Measurements from ENCODE around the gene SLFN11. TPM values are rescaled to one million over a fixed set of nuclear protein-coding genes. Genes with fewer than 3 reads are reported as not detected.

The SLFN11 gene
- total RNA-seq, 2 donors from 2014 or later, result 9.2 to 16.6 TPM

DNA sequence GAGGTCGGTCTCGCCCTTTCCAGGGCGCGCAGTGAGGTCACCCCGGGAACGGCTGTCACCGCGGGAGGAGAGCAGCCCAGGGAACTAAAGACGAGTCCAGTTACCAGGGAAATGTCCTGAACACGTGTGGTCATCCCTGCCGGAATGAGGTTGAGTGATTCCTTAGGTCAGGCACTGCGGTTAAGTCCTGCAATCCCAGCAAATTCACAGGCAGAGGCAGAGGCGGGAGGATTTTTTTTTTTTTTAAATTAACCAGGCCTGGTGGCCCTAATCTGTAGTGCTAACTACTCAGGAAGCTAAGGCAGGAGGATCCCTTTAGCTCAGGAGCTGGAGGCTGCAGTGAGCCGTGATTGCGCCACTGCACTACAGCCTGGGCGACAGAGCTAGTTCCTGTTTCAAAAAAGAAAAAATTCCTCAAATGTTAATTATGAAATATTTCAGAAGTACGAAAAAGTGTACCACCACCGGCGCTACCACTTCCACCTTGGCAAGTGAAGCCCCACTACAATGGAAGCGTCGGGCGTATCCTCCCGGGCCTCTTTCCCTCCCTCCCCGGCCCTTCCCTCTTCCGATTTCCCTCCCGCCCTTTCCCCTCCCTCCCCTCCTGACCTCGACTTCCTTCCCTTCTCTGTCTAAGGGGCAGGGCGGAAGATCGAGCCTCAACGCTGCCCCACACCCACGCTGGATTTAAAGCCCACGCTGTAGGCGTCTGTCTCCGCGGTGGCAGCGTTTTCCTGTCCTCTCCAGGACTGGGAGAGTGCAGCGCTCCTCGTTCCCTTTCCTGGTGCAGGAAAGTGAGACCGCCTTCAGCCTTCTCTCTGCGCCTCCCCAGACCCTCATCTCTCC lies 27.3 kb downstream of the SLFN11 start:
- intact Hi-C loops (cut with DNase I), result no loop called here
- peaks cover 15% of the 10 kb centered on the region for H3K4me1 ChIP-seq
- H3K27ac ChIP-seq, result peak overlapping the region in 2 of 4 donors; percentile 56 to 65
- WGBS, 2 donors, result 2% methylated on average over 37 to 40 of the region's 40 CpGs
- no peaks in the 10 kb centered on the region for H3K9me3 ChIP-seq
- H3K4me3 ChIP-seq, result peak overlapping the region in 1 of 2 donors; percentile 18
- ATAC-seq, result peak; percentile 67
- peaks cover 0 to 9% of the 10 kb centered on the region in 2 donors for H3K27me3 ChIP-seq
- no peaks in the 10 kb centered on the region for H3K36me3 ChIP-seq (replicated peaks in 1 of 2; ENCODE audit: insufficient read depth in 1 of 2, low read depth in 2 of 2)
- peak; percentile 23 to 65 (median 35) for DNase-seq
- TF ChIP-seq POLR2A (IDR thresholded peaks at IDR 0.05), result no peak
- TF ChIP-seq, protein P1, sequence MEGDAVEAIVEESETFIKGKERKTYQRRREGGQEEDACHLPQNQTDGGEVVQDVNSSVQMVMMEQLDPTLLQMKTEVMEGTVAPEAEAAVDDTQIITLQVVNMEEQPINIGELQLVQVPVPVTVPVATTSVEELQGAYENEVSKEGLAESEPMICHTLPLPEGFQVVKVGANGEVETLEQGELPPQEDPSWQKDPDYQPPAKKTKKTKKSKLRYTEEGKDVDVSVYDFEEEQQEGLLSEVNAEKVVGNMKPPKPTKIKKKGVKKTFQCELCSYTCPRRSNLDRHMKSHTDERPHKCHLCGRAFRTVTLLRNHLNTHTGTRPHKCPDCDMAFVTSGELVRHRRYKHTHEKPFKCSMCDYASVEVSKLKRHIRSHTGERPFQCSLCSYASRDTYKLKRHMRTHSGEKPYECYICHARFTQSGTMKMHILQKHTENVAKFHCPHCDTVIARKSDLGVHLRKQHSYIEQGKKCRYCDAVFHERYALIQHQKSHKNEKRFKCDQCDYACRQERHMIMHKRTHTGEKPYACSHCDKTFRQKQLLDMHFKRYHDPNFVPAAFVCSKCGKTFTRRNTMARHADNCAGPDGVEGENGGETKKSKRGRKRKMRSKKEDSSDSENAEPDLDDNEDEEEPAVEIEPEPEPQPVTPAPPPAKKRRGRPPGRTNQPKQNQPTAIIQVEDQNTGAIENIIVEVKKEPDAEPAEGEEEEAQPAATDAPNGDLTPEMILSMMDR (IDR thresholded peaks at IDR 0.05), result peak in 1 of 7 experiments; percentile 4

DNA sequence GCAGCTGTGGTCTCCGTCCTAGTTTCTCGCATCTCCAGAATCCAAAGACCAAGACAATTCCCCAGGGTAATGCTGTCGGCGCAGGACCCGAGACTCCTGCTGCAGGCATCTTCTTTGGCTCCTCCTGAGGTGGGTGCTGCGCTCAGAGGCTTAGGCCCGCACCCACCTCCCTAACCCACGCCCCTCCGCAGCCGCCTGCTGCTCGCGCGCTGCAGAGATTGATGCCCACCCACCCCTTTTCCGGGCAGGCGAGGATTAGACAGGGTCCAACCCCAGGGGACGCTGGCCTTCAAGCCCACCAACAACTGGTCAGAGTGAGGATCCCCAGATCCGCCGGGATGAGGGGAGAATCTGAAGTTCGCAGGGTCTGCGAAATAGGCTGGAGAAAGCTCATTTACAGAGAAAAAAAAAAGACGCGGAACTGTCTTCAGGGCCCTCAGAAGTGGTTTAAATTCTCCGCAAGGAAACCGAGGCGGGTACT lies 27.9 kb downstream of the SLFN11 start:
- no peaks in the 10 kb centered on the region for H3K36me3 ChIP-seq (replicated peaks in 1 of 2; ENCODE audit: insufficient read depth in 1 of 2, low read depth in 2 of 2)
- intact Hi-C loops (cut with DNase I), result no loop called here
- WGBS, 2 donors, result 11 to 20% methylated on average over 20 to 25 of the region's 25 CpGs
- ATAC-seq (no peak), DNase-seq (no peak)
- peaks cover 0 to 9% of the 10 kb centered on the region in 2 donors for H3K27me3 ChIP-seq
- H3K27ac ChIP-seq, result peak overlapping the region in 2 of 4 donors; percentile 56 to 65
- peaks cover 15% of the 10 kb centered on the region for H3K4me1 ChIP-seq
- no peak overlapping the region for H3K4me3 ChIP-seq
- TF ChIP-seq POLR2A (IDR thresholded peaks at IDR 0.05), result no peak
- TF ChIP-seq, protein P1 (IDR thresholded peaks at IDR 0.05), result no peak
- peaks cover 0 to under 1% (median 0%) of the 10 kb centered on the region in 3 donors for H3K9me3 ChIP-seq

DNA sequence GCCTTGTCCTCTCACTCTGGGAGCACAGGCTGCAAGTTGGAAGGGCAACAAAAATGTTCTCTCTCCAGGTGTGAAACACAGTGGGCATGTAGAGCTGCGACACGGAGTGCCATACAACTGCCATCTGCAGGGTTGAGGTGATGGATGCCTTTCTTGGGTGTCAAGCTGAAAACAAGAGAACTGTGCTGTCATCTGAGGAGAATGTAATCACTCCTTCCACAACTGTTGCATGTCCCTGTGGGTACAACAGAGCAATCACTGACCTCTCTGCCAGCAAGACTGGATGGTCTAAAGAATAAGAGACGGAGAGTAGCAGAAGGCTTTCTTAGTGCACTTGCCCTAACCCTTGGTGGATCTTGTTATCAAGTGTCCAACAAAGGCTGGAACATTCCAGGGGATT lies 29.2 kb downstream of the SLFN11 start:
- no peak for ATAC-seq
- H3K4me3 ChIP-seq, result no peak overlapping the region
- no peak for TF ChIP-seq POLR2A (IDR thresholded peaks at IDR 0.05)
- TF ChIP-seq, protein P1 (IDR thresholded peaks at IDR 0.05), result no peak
- intact Hi-C loops (cut with DNase I), result no loop called here
- H3K36me3 ChIP-seq (replicated peaks in 1 of 2; ENCODE audit: insufficient read depth in 1 of 2, low read depth in 2 of 2), result no peaks in the 10 kb centered on the region
- DNase-seq, result no peak
- H3K27me3 ChIP-seq, result peaks cover 0 to 9% of the 10 kb centered on the region in 2 donors
- WGBS, 2 donors, result 60 to 89% methylated on average over 3 of the region's 3 CpGs
- H3K9me3 ChIP-seq, result peaks cover 0 to 3% (median 0%) of the 10 kb centered on the region in 3 donors
- peaks cover 15% of the 10 kb centered on the region for H3K4me1 ChIP-seq
- H3K27ac ChIP-seq, result no peak overlapping the region

DNA sequence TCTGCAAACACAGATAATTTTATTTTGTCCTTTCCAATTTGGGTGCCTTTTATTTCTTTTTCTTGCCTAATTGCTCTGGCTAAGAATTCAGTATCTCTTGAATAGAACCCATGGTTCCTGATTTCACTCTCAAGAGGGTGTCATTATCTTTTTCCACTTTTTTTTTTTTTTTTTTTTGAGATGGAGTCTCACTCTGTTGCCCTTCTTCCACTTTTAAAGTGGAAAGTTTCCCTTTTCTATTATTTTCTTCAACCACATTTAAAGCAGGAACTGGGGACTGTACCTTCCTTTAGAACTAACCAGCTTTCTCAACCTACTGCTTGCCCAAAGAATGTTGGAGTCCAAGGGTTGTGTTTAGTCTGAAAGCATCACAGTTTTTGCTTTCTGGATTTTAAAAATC lies 31.1 kb downstream of the SLFN11 start:
- intact Hi-C loops (cut with DNase I), result no loop called here
- ATAC-seq (no peak), DNase-seq (no peak)
- Histone ChIP-seq H3K4me3 (no peak overlapping the region), H3K9me3 (peaks cover 0 to 3% (median 0%) of the 10 kb centered on the region in 3 donors), H3K27ac (no peak overlapping the region), H3K4me1 (peaks cover 15% of the 10 kb centered on the region), H3K27me3 (peaks cover 0 to 9% of the 10 kb centered on the region in 2 donors), H3K36me3 (replicated peaks in 1 of 2; ENCODE audit: insufficient read depth in 1 of 2, low read depth in 2 of 2) (no peaks in the 10 kb centered on the region)
- TF ChIP-seq, protein P1 (IDR thresholded peaks at IDR 0.05), result no peak
- TF ChIP-seq POLR2A (IDR thresholded peaks at IDR 0.05), result no peak
